HG02759 (cell line): ENCODE results near the gene PCDHGA12.
A peak's percentile ranks its signal among the peaks of the same experiment; 100 is the strongest.
"Not testable (repeated sequence)": the region's sequence is repeated elsewhere in the genome, so short reads cannot be mapped to it uniquely, and the experiment has no call there.

Experiments
- ATAC-seq: cut with Tn5 transposase; IDR thresholded peaks from one replicate; pipeline ENCODE4 v1.9.1; 2021; ENCODE audit warnings: mild to moderate bottlenecking, moderate library complexity; ENCODE audit not compliant: unreplicated experiment

PCDHGA12 gene

DNA sequence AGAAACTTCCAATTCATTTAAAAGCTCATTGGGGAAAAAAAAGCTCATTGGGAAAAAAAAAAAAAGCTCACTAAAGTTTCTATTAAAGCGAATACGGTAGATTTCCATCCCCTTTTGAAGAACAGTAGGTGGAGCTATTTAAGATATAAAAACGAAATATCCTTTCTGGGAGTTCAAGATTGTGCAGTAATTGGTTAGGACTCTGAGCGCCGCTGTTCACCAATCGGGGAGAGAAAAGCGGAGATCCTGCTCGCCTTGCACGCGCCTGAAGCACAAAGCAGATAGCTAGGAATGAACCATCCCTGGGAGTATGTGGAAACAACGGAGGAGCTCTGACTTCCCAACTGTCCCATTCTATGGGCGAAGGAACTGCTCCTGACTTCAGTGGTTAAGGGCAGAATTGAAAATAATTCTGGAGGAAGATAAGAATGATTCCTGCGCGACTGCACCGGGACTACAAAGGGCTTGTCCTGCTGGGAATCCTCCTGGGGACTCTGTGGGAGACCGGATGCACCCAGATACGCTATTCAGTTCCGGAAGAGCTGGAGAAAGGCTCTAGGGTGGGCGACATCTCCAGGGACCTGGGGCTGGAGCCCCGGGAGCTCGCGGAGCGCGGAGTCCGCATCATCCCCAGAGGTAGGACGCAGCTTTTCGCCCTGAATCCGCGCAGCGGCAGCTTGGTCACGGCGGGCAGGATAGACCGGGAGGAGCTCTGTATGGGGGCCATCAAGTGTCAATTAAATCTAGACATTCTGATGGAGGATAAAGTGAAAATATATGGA lies at the start of gene PCDHGA12:
Gene PCDHGA12, plus strand, starts transcription at position 176 of the 782 bp plus-strand sequence. Its CDS starts 253 bp downstream, at position 429.
- ATAC-seq = peak; percentile 79

DNA sequence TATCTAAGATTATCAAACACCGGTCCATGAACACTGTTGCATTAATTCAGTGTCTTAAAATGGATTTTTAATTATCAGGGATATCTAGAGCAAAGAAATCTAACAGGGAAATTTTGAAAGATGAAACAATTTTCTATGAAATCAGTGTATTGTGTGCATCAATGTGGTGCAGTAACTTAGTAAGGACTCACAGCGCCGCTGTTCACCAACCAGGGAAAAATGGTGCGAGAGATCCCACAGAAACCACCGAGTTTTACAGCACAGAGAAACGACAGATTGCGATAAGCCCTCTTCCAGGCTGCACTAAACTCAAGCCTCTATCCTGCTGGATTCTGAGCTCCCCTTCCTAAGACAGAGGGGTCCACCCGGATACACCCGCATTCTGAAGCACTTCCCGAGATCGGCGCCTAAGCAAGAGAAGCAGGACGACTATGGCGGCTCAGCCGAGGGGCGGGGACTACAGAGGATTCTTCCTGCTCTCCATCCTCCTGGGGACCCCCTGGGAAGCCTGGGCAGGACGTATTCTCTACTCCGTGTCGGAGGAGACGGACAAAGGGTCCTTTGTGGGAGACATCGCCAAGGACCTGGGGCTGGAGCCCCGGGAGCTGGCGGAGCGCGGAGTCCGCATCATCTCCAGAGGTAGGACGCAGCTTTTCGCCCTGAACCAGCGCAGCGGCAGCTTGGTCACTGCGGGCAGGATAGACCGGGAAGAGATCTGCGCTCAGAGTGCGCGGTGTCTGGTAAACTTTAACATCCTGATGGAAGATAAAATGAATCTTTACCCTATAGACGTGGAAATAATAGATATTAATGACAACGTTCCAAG lies 47.6 kb upstream of the PCDHGA12 start, which contains the start of gene PCDHGA7:
Gene PCDHGA7, plus strand, starts transcription at position 274 of the 826 bp plus-strand sequence. Its CDS starts 158 bp downstream, at position 432.
- ATAC-seq = no peak

DNA sequence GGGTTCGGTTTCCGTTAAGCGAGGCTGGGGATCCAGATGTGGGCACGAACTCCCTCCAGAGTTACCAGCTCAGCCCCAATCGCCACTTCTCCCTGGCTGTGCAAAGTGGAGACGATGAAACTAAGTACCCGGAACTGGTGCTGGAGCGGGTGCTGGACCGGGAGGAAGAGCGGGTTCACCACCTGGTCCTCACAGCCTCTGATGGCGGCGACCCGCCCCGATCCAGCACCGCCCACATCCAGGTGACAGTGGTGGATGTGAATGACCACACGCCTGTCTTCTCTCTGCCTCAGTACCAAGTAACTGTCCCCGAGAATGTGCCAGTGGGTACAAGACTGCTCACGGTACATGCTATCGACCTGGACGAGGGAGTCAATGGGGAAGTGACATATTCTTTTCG lies 47.0 kb upstream of the PCDHGA12 start:
- ATAC-seq = no peak

DNA sequence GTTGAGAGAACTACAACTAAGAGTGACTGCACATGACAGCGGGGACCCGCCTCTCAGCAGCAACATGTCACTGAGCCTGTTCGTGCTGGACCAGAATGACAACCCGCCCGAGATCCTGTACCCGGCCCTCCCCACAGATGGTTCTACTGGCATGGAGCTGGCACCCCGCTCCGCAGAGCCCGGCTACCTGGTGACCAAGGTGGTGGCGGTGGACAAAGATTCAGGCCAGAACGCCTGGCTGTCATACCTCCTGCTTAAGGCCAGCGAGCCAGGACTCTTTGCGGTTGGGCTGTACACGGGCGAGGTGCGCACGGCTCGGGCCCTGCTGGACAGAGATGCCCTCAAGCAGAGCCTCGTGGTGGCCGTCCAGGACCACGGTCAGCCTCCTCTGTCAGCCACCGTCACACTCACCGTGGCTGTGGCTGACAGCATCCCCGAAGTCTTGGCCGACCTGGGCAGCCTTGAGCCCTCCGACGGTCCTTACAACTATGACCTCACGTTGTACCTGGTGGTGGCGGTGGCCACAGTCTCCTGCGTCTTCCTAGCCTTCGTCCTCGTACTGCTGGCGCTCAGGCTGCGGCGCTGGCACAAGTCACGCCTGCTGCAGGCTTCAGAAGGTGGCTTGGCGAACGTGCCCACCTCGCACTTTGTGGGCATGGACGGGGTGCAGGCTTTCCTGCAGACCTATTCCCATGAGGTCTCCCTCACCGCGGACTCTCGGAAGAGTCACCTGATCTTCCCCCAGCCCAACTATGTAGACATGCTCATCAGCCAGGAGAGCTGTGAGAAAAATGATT lies 45.6 kb upstream of the PCDHGA12 start:
- ATAC-seq = no peak

DNA sequence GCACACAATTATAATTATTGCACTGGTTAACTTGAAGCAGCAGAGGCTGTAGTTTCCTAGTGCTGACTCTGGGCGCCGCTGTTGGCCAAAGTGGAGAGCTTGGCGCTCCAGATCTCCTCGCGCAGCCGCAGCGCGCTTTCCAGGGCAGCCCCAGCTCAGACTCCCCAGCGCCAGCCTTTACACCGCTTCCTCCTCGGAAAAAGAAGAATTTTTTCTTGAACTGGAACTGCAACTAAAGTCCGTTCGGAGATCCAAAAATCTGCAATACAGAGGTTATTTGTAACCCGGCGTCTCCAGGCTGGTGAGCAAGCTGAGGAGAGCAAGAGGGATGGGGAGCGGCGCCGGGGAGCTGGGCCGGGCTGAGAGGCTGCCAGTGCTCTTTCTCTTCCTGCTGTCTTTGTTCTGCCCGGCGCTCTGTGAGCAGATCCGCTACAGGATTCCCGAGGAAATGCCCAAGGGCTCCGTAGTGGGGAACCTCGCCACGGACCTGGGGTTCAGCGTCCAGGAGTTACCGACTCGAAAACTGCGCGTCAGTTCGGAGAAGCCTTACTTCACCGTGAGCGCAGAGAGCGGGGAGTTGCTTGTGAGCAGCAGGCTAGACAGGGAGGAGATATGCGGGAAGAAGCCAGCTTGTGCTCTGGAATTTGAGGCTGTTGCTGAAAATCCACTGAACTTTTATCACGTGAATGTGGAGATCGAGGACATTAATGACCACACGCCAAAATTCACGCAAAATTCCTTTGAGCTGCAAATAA lies 42.6 kb upstream of the PCDHGA12 start, which contains the start of gene PCDHGB4:
Gene PCDHGB4, plus strand, starts transcription at position 142 of the 755 bp plus-strand sequence. Its CDS starts 187 bp downstream, at position 329.
- peak; percentile 70 for ATAC-seq

DNA sequence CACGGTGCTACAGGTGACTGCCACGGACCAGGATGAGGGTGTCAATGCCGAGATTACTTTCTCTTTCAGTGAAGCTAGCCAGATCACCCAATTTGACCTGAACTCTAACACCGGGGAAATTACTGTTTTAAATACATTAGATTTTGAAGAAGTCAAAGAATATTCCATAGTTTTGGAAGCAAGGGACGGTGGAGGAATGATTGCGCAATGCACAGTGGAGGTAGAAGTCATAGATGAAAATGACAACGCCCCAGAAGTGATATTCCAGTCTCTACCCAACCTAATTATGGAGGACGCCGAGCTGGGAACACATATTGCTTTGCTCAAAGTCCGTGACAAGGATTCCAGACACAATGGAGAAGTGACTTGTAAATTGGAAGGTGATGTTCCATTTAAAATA lies 41.6 kb upstream of the PCDHGA12 start:
- no peak for ATAC-seq

DNA sequence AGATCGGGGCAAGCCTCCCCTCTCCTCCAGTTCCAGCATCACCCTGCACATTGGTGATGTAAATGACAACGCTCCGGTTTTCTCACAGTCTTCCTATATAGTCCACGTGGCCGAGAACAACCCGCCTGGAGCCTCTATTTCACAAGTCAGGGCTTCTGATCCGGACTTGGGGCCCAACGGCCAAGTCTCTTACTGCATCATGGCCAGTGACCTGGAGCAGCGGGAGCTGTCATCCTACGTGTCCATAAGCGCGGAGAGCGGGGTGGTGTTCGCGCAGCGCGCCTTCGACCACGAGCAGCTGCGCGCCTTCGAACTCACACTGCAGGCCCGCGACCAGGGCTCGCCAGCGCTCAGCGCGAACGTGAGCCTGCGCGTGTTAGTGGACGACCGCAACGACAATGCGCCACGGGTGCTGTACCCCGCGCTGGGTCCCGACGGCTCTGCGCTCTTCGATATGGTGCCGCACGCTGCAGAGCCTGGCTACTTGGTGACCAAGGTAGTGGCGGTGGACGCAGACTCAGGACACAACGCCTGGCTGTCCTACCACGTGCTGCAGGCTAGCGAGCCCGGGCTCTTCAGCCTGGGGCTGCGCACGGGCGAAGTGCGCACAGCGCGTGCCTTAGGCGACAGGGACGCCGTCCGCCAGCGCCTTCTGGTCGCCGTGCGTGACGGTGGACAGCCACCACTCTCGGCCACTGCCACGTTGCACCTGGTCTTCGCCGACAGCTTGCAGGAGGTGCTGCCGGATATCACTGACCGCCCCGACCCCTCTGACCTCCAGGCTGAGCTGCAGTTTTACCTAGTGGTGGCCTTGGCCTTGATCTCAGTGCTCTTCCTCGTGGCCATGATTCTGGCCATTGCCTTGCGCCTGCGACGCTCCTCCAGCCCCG lies 40.9 kb upstream of the PCDHGA12 start:
- no peak for ATAC-seq

DNA sequence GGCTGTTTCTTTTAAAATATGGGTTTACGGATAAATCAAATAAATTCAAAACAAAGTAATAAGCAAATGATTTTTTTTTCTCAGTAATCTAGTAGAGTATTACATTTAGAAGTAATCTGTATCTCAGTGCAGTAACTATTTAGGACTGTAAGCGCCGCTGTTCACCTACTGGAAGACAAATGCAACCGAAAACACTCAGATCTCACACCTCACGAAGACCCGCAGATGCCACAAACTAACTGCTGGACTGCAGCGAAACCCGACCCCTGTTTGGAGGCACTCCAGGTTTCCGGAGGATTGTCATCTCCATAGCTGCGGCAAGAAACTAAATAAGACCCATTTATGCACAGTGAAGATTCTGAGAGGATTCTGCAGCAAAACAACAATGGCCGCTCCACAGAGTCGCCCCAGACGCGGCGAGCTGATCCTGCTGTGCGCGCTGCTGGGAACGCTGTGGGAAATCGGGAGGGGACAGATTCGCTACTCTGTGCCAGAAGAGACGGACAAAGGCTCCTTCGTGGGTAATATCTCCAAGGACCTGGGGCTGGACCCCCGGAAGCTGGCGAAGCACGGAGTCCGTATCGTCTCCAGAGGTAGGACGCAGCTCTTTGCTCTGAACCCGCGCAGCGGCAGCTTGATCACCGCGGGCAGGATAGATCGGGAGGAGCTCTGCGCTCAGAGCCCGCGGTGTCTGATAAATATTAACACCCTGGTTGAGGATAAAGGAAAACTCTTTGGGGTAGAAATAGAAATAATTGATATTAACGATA lies 37.7 kb upstream of the PCDHGA12 start, which contains the start of gene PCDHGA8:
Gene PCDHGA8, plus strand, starts transcription at position 205 of the 770 bp plus-strand sequence. Its CDS starts 181 bp downstream, at position 386.
- ATAC-seq = no peak

DNA sequence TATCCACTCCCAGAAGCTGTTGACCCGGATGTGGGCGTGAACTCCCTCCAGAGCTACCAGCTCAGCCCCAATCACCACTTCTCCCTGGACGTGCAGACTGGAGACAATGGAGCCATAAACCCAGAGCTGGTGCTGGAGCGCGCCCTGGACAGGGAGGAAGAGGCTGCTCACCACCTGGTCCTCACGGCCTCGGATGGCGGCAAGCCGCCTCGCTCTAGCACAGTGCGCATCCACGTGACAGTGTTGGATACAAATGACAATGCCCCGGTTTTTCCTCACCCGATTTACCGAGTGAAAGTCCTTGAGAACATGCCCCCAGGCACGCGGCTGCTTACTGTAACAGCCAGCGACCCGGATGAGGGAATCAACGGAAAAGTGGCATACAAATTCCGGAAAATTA lies 37.0 kb upstream of the PCDHGA12 start:
- ATAC-seq = no peak

DNA sequence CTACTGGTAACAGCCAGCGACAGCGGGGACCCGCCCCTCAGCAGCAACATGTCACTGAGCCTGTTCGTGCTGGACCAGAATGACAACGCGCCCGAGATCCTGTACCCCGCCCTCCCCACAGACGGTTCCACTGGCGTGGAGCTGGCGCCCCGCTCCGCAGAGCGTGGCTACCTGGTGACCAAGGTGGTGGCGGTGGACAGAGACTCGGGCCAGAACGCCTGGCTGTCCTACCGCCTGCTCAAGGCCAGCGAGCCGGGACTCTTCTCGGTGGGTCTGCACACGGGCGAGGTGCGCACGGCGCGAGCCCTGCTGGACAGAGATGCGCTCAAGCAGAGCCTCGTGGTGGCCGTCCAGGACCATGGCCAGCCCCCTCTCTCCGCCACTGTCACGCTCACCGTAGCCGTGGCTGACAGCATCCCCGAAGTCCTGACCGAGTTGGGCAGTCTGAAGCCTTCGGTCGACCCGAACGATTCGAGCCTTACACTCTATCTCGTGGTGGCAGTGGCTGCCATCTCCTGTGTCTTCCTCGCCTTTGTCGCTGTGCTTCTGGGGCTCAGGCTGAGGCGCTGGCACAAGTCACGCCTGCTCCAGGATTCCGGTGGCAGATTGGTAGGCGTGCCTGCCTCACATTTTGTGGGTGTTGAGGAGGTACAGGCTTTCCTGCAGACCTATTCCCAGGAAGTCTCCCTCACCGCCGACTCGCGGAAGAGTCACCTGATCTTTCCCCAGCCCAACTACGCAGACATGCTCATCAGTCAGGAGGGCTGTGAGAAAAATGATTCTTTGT lies 35.7 kb upstream of the PCDHGA12 start:
- not testable (repeated sequence) for ATAC-seq

DNA sequence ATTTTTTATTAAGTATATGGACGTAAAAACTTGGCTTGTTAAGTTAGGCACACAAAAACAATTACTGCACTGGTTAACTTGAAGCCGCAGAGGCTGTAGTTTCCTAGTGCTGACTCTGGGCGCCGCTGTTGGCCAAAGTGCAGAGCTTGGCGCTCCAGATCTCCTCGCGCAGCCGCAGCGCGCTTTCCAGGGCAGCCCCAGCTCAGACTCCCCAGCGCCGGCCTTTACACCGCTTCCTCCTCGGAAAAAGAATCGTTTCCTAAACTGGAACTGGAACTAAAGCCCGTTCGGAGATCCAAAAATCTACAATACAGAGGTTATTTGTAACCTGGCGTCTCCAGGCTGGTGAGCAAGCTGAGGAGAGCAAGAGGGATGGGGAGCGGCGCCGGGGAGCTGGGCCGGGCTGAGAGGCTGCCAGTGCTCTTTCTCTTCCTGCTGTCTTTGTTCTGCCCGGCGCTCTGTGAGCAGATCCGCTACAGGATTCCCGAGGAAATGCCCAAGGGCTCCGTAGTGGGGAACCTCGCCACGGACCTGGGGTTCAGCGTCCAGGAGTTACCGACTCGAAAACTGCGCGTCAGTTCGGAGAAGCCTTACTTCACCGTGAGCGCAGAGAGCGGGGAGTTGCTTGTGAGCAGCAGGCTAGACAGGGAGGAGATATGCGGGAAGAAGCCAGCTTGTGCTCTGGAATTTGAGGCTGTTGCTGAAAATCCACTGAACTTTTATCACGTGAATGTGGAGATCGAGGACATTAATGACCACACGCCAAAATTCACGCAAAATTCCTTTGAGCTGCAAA lies 32.4 kb upstream of the PCDHGA12 start, which contains the start of gene PCDHGB5:
Gene PCDHGB5, plus strand, starts transcription at position 192 of the 796 bp plus-strand sequence. Its CDS starts 181 bp downstream, at position 373.
- peak; percentile 98 for ATAC-seq

DNA sequence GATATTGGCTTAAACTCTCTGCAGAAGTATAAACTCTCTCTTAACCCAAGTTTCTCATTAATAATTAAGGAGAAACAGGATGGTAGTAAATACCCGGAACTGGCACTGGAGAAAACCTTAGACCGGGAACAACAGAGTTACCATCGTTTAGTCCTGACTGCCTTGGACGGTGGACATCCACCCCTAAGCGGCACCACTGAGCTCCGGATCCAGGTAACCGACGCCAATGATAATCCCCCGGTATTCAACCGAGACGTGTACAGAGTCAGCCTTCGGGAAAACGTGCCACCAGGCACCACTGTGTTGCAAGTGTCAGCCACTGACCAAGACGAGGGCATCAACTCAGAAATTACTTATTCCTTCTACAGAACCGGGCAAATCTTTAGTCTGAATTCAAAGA lies 31.7 kb upstream of the PCDHGA12 start:
- no peak for ATAC-seq

DNA sequence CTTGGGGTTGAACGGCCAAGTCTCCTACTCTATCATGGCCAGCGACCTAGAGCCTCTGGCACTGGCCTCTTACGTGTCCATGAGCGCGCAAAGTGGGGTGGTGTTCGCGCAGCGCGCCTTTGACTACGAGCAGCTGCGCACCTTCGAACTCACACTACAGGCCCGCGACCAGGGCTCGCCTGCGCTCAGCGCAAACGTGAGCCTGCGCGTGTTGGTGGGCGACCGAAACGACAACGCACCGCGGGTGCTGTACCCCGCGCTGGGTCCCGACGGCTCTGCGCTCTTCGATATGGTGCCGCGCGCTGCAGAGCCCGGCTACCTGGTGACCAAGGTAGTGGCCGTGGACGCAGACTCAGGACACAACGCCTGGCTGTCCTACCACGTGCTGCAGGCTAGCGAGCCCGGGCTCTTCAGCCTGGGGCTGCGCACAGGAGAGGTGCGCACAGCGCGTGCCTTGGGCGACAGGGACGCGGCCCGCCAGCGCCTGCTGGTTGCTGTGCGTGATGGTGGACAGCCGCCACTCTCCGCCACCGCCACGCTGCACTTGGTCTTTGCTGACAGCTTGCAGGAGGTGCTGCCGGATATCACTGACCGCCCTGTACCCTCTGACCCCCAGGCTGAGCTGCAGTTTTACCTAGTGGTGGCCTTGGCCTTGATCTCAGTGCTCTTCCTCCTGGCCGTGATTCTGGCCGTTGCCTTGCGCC lies 30.6 kb upstream of the PCDHGA12 start:
- ATAC-seq = no peak

DNA sequence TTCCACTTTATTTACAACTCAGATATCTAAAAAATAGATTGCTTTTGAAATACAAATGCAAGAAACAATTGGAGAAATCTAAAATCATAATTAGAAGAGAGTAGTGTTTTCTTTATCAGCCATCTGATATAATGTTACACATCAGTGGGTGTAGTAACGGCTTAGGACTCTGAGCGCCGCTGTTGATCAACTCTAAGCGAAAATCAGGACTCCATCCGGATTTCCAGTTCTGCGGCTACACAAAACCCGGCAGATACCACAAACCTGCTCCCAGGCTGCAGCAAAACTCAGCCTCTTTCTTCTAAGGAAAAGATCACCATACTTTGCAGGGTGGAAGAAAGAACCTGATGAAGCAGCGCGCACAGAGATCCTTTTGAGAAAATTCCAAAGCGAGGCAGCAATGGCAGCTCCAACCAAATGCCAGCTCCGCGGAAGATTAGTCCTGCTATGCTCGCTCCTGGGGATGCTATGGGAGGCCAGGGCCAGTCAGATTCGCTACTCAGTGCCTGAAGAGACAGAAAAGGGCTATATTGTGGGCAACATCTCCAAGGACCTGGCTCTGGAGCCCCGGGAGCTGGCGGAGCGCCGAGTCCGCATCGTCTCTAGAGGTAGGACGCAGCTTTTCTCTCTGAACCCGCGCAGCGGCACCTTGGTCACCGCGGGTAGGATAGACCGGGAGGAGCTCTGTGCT lies 27.6 kb upstream of the PCDHGA12 start, which contains the start of gene PCDHGA9:
Gene PCDHGA9, plus strand, starts transcription at position 226 of the 691 bp plus-strand sequence. Its CDS starts 175 bp downstream, at position 401.
- no peak for ATAC-seq

DNA sequence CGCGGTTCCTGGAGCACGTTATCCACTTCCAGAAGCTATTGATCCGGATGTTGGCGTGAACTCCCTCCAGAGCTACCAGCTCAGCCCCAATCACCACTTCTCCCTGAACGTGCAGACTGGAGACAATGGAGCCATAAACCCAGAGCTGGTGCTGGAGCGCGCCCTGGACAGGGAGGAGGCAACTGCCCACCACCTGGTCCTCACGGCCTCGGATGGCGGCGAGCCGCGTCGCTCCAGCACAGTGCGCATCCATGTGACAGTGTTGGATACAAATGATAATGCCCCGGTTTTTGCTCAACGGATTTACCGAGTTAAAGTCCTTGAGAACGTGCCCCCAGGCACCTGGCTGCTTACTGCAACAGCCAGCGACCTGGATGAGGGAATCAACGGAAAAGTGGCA lies 26.9 kb upstream of the PCDHGA12 start:
- ATAC-seq = no peak
